Panc1 (cell line): ENCODE data around the gene MX1. TPM values are rescaled to one million over a fixed set of nuclear protein-coding genes. Genes with fewer than 3 reads are reported as not detected.

Experiments used
- ATAC-seq: fragments of 200-7000 bp; cut with Tn5 transposase; 2 replicates; pipeline ENCODE4 v1.9.1; 2020; ENCODE audit warnings: mild to moderate bottlenecking, moderate library complexity
- BruUV-seq: library from RNA; stranded (reverse); fragments of 400-500 nt; replicated peaks from 2 replicates; lab custom pipeline; 2021; lab: Mats Ljungman, UMichigan
- CTCF ChIA-PET: fragments of 300-600 bp; sonication (Branson Sonifier 250); formaldehyde crosslinking; loops from one replicate; lab custom pipeline; 2022; ENCODE audit warnings: antibody characterized with exemption; lab: Charles Lee
- POLR2A ChIA-PET: fragments of 300-600 bp; sonication (Branson Sonifier 250); formaldehyde crosslinking; loops from one replicate; lab custom pipeline; 2022; ENCODE audit warnings: antibody characterized with exemption; lab: Charles Lee
- DNase-seq: peaks from one replicate; pipeline ENCODE4 v3.0.0-alpha.2; 2010; ENCODE audit warnings: low read depth, low spot score
- H3K27ac ChIP-seq: 2 replicates; pipeline ENCODE4 v1.5.1; 2011; ENCODE audit warnings: mild to moderate bottlenecking, low read length, inconsistent platforms
- H3K27me3 ChIP-seq: fragments of 200-500 bp; sonication (Bioruptor generic); 2 replicates; pipeline ENCODE4 v1.6.0; 2014; ENCODE audit warnings: low read length, inconsistent platforms; ENCODE audit not compliant: control insufficient read depth, insufficient read depth
- H3K36me3 ChIP-seq: fragments of 200-500 bp; sonication (Bioruptor generic); 2 replicates; pipeline ENCODE4 v1.5.1; 2014; ENCODE audit warnings: inconsistent platforms, mild to moderate bottlenecking, low read length, moderate library complexity; ENCODE audit not compliant: control insufficient read depth, insufficient read depth
- H3K4me1 ChIP-seq: 2 replicates; pipeline ENCODE4 v1.5.1; 2011; ENCODE audit warnings: inconsistent platforms, mild to moderate bottlenecking, low read length, moderate library complexity; ENCODE audit not compliant: control insufficient read depth, insufficient read depth
- H3K4me3 ChIP-seq, 2 experiments: 2 replicates each; pipeline ENCODE4 v1.5.1; 2011 to 2012; ENCODE audit warnings: low read depth in 2 of 2, low read length in 2 of 2, mild to moderate bottlenecking in 2 of 2, inconsistent platforms in 1 of 2, moderate library complexity in 1 of 2
- H3K9me3 ChIP-seq: fragments of 200-500 bp; sonication (Bioruptor generic); 2 replicates; pipeline ENCODE4 v1.5.1; 2014; ENCODE audit warnings: low read depth, mild to moderate bottlenecking, inconsistent platforms, low read length, moderate library complexity; ENCODE audit not compliant: control insufficient read depth, insufficient read depth
- POLR2AphosphoS5 ChIP-seq: IDR thresholded peaks from 2 replicates; pipeline ENCODE4 v1.6.1; 2012; ENCODE audit warnings: mild to moderate bottlenecking, low read depth, low read length, moderate library complexity
- SIN3A ChIP-seq: IDR thresholded peaks from 2 replicates; pipeline ENCODE4 v1.6.1; 2012; ENCODE audit warnings: low read depth, mild to moderate bottlenecking, low read length, moderate library complexity, borderline replicate concordance; ENCODE audit not compliant: insufficient read depth
- TCF7L2 ChIP-seq: IDR thresholded peaks from 2 replicates; pipeline ENCODE4 v1.6.1; 2011; ENCODE audit warnings: mild to moderate bottlenecking, low read depth, low read length, inconsistent platforms
- in situ Hi-C: cut with HindIII; loops from 2 replicates; pipeline ENCODE4 v1.10.0; 2016; ENCODE audit warnings: low sequenced_read_pairs, low pct_unique_long_range_greater_than_20kb
- intact Hi-C: fragments of 100-400 bp; cut with micrococcal nuclease; formaldehyde crosslinking; loops from one replicate; pipeline ENCODE4 v1.10.0; 2022; ENCODE audit not compliant: unreplicated experiment
- total RNA-seq: library from RNA; stranded (reverse); gene quantifications from one replicate; pipeline ENCODE4 v1.2.1, GENCODE V29; 2021; ENCODE audit not compliant: unreplicated experiment
- TF ChIP-seq, protein P1 (sequence below), 2 experiments: IDR thresholded peaks; 2 replicates each; pipeline ENCODE4 v1.6.1; 2011 to 2012; ENCODE audit warnings: low read depth in 2 of 2, control low read depth in 1 of 2, low read length in 1 of 2, mild to moderate bottlenecking in 1 of 2, moderate library complexity in 1 of 2; ENCODE audit not compliant: insufficient read depth in 1 of 2
- TF ChIP-seq, protein P2 (sequence below): fragments of 450-650 bp; IDR thresholded peaks from 2 replicates; pipeline ENCODE4 v1.5.1; 2017; ENCODE audit warnings: mild to moderate bottlenecking

Gene MX1
- total RNA-seq, 1 experiment from 2014 or later = 7.8 TPM

DNA sequence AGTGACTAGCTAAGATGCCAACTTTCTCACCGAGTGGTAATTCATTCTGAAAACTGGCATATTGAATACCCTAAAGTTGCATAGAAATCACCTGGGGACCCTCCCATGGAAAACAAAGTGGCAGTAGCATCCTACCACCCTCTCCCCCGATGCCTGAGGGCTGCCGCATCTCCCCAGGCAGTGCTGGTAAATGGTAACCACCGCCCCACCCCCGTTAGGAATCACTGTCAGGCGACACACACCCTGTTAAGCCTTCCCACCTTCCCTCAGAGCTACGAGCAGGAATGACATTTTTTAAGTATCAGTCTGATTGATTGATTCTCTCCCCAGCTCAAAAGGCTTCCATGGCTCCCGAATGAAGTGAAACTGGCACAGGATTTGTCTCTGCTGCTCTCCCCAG lies 53.6 kb downstream of the MX1 start:
- ChIA-PET POLR2A (no interaction called here), CTCF (interaction anchor here (0.6 kb wide), 1 partner anchor 89 kb away, joined by 3 read pairs; no protein-coding TSS in a partner anchor)
- no TSS peak for BruUV-seq
- Histone ChIP-seq H3K9me3 (no peaks in the 10 kb centered on the region), H3K27me3 (no peaks in the 10 kb centered on the region), H3K4me1 (peaks cover 17% of the 10 kb centered on the region), H3K36me3 (peaks cover 2% of the 10 kb centered on the region), H3K27ac (no peak overlapping the region; the same call in 1 of the 2 replicates), H3K4me3 (no peak overlapping the region)
- TF ChIP-seq TCF7L2 (no peak), SIN3A (no peak), POLR2AphosphoS5 (no peak)
- TF ChIP-seq, protein P1, sequence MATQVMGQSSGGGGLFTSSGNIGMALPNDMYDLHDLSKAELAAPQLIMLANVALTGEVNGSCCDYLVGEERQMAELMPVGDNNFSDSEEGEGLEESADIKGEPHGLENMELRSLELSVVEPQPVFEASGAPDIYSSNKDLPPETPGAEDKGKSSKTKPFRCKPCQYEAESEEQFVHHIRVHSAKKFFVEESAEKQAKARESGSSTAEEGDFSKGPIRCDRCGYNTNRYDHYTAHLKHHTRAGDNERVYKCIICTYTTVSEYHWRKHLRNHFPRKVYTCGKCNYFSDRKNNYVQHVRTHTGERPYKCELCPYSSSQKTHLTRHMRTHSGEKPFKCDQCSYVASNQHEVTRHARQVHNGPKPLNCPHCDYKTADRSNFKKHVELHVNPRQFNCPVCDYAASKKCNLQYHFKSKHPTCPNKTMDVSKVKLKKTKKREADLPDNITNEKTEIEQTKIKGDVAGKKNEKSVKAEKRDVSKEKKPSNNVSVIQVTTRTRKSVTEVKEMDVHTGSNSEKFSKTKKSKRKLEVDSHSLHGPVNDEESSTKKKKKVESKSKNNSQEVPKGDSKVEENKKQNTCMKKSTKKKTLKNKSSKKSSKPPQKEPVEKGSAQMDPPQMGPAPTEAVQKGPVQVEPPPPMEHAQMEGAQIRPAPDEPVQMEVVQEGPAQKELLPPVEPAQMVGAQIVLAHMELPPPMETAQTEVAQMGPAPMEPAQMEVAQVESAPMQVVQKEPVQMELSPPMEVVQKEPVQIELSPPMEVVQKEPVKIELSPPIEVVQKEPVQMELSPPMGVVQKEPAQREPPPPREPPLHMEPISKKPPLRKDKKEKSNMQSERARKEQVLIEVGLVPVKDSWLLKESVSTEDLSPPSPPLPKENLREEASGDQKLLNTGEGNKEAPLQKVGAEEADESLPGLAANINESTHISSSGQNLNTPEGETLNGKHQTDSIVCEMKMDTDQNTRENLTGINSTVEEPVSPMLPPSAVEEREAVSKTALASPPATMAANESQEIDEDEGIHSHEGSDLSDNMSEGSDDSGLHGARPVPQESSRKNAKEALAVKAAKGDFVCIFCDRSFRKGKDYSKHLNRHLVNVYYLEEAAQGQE (IDR thresholded peaks at IDR 0.05; ENCODE audit: insufficient read depth in 1 of 2, low read depth in 2 of 2, low read length in 1 of 2) = no peak
- TF ChIP-seq, protein P2, sequence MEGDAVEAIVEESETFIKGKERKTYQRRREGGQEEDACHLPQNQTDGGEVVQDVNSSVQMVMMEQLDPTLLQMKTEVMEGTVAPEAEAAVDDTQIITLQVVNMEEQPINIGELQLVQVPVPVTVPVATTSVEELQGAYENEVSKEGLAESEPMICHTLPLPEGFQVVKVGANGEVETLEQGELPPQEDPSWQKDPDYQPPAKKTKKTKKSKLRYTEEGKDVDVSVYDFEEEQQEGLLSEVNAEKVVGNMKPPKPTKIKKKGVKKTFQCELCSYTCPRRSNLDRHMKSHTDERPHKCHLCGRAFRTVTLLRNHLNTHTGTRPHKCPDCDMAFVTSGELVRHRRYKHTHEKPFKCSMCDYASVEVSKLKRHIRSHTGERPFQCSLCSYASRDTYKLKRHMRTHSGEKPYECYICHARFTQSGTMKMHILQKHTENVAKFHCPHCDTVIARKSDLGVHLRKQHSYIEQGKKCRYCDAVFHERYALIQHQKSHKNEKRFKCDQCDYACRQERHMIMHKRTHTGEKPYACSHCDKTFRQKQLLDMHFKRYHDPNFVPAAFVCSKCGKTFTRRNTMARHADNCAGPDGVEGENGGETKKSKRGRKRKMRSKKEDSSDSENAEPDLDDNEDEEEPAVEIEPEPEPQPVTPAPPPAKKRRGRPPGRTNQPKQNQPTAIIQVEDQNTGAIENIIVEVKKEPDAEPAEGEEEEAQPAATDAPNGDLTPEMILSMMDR = no peak
- no peak for ATAC-seq
- in situ Hi-C loops (no loop called here), intact Hi-C loops (no loop called here)
- DNase-seq = no peak

DNA sequence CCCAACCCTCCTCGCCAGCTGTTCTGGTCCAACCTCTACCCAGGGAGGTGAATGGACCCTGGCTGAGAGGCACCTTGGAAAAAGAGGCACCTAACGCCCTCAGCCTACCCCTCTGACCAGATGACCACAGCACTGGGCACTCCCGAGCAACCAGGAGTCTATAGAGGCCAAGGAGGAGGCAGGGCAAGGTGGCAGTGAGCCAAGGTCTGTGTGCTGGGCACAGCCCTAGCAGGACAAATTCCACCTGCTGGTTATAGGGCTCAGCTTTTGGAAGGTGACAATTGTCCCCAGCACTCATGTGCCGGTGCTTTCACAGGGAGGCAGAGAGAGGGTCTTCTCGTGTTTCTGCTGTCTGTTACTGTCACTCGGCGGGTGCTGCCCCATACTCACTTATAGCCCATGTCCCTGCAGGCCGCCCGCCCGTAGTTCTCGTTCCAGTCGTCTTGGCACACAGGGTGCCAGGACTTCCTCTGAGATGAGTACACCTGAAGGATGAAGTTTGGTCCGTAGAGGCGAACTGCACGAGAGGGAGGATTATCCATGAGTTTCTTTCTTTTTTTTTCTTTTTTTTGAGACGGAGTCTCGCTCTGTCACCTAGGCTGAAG lies 54.1 kb downstream of the MX1 start:
- in situ Hi-C loops = no loop called here
- TF ChIP-seq, protein P2 = no peak
- TF ChIP-seq TCF7L2 = no peak
- TF ChIP-seq POLR2AphosphoS5 = no peak
- TF ChIP-seq, protein P1 (IDR thresholded peaks at IDR 0.05; ENCODE audit: insufficient read depth in 1 of 2, low read depth in 2 of 2, low read length in 1 of 2) = no peak
- intact Hi-C loops = no loop called here
- H3K4me3 ChIP-seq = no peak overlapping the region
- ATAC-seq (no peak), DNase-seq (no peak)
- H3K27me3 ChIP-seq = no peaks in the 10 kb centered on the region
- ChIA-PET CTCF (interaction anchor here (0.6 kb wide), 1 partner anchor 89 kb away, joined by 3 read pairs; no protein-coding TSS in a partner anchor), POLR2A (no interaction called here)
- no peaks in the 10 kb centered on the region for H3K9me3 ChIP-seq
- H3K36me3 ChIP-seq = peaks cover 2% of the 10 kb centered on the region
- BruUV-seq = no TSS peak
- H3K4me1 ChIP-seq = peaks cover 17% of the 10 kb centered on the region
- peak overlapping the region; percentile 7; the same call in 1 of the 2 replicates for H3K27ac ChIP-seq
